GM19328 (cell line): ENCODE data around the gene APBB2.

Experiments used
- ATAC-seq: cut with Tn5 transposase; IDR thresholded peaks from one replicate; pipeline ENCODE4 v1.9.1; 2021; ENCODE audit warnings: mild to moderate bottlenecking, moderate library complexity; ENCODE audit not compliant: unreplicated experiment

APBB2 gene

DNA sequence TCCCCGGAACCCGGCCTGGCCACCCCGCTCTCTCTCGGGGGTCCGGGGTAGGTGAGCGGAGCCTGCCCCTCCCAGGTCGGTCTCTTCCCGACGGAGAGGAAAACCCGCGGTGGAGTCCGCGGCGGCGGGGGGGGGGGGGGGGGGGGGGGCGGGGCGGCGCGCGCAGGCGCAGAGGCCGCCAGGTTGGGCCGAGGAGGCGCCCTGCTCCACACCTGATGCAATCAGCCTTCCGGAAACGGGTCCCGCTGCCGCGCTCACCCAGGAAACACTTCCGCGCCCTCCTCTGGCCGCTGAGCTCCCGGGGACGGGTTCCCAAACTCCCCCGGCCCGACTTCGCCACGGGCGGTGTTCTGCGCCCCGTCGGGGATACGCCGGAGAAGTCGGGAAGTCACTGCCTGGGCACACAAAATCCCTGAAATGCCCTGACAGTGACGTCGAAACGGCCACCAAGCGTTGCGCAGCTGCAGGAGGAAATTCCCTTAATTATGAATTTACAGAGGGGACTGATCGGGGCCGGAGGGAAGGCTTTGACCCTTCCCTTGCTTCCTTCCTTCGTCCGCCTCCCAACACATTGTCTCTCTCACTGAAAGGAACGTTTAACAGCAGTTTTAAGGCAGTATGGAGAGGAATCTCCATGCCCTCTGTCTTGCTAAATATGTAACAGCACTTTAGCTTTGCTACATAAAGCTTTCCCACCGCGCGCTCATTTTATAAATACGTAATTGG is 2.1 kb upstream of the APBB2 start:
- ATAC-seq: peak; percentile 47

DNA sequence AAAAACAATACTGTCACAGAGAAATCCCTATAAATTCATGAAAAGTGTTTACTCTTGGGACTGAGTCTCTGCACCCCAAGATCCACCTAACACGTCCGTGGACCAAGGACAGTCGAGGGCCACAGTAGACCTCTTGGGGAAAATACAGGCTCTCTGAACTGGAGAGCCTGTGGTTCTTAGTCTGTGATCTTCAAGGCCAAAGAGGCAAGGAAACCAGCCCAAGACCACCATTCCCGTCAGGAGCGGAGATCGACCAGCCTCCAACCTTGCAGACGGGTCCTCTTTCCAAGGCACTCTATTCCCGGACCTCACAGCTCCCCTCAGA is 1.6 kb upstream of the APBB2 start:
- no peak for ATAC-seq

DNA sequence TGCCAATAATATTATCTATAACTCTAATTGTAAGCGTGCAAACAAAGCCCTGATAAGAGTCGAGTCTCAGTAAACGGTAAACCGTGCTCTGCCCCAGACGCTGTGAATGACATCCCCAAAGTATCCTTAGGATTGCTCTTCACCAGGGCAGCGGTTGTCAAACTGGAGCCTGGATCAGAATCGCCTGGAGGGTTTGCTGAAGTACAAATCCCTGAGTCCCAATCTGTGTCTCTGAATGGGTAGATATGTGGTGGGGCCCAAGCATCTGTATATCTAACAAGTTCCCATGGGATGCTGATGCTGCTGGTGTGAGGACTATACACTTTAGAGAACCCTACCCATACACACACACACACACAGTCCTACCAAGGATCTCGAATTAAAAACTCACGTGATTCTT is 813 bp upstream of the APBB2 start:
- no peak for ATAC-seq

DNA sequence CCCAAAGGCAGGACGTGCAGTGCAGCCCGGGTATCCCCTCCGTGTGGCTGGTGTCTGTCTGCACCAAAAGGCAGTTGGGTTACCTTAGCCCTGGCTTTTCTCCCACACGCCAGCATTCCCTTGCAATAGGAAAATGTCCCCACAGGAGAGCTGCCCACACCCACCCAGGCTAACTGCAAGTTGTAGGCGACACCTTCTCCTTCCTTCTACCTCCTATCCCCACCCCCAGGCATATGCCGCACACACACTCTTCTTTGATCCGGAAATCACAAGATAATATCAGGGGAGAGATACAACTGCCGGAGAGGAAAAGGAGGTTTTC is 444 bp upstream of the APBB2 start:
- no peak for ATAC-seq

DNA sequence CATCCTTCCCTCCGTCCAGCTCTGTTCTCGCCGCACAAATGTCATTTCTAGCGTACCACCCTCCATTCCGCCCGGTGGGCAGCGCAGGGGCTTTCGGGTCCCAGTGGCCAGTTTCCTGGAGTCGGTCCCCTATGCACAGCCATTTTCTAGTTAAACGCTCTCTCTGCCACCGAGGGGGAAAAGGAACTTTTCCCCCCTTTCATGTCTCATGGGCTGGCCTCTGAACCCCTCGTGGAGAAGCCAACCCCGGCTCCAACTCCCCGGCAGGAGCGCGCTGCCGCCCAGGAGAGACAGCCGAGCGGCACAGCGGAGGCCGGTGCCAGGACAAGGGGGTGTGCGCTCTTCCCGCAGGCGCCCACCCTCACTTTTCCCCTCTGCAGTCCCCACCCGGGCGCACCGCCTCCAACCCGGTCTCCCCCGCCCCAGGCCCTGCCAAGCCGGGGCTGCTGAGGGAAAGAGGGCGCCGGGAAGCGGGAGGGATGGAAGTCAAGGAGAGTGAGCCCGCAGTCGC is 662 bp downstream of the APBB2 start:
- no peak for ATAC-seq

DNA sequence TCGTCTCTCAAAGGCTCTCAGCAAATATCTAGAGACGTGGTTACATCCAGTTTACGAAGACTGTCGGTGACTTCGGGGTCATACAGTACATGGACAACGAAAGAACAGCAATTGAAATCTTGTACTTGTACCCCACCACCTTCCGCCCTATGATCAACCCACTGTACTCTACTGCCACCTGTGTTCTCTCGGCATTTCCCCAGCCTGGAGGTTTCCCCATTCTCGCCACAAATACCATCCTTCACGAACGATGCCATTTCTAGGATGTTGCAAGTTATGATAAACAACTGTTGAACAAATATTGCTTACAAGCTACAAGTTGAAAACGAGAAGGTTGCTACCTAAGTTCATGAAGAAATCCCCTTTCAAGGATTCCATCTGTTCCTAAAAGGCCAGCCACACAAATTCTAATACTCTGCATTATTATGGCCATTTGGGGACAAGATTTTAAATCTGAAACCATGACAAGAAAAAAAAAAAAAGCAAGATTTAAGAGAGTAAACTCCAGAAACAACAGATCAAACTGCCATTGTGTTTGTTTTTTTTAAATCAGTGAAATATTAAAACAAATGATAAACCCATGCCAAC is 1.6 kb downstream of the APBB2 start:
- no peak for ATAC-seq

DNA sequence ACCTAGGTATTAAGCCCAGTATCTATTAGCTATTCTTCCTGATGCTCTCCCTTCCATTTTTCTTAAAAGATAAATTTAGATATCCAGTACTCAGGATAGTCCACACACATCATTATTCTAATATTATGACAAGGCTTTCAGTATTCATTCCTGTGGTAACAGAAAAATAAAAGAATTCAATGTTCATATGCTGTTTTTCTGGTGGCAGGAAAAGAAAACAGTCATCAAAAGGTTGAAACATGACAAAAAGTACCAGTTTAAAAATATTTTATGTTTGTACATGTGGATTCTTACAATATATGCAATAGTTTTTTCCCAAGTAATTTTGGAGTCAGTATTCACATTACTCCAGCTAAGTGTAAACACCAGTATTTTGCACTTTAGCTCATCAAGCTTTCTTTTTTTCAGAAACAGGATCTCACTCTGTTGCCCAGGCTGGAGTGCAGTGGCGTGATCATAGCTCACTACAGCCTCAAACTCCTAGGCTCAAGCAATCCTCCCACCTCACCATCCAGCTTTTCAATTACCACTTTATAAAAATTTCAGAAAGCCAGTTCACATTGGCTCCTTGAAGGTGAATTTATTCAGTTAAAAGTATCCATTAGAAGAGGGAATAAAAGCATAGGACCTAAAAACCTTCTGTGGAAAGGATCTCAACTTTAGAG is 2.3 kb downstream of the APBB2 start:
- no peak for ATAC-seq

DNA sequence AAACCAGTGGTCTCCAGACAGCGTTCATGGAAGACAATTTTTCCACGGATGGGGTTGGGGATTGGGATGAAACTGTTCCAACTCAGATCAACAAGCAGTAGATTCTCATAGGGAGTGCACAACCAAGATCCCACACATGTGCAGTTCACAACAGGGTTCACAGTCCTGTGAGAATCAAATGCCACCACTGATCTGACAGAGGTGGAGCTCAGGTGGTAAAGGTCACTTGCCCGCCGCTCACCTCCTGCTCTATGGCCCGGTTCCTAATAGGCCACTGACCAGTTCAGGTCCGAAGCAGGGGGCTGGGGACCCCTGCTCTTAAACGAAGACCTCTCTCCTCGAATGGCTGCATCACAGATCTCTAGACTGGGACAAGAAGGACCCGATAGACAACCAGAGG is 4.4 kb downstream of the APBB2 start:
- ATAC-seq: no peak

DNA sequence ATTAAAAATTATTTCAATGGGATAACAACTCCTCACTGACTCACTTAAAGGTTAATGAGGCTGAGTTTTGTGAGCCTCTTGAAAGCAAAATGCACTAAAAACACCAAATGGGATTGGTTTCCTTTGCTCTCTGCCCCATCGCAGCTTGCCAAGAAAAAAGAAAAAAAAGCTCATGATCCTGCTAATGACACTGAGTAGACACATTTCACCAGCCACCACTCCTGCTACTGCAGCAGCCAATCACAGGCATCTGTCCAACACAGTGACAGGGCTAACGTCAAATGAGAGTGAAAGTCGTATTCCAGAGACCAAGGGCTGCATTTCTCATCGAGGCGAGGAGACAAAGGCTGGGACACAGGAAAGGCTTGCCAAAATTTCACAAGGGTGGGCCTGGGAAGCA is 5.2 kb downstream of the APBB2 start:
- ATAC-seq: no peak

DNA sequence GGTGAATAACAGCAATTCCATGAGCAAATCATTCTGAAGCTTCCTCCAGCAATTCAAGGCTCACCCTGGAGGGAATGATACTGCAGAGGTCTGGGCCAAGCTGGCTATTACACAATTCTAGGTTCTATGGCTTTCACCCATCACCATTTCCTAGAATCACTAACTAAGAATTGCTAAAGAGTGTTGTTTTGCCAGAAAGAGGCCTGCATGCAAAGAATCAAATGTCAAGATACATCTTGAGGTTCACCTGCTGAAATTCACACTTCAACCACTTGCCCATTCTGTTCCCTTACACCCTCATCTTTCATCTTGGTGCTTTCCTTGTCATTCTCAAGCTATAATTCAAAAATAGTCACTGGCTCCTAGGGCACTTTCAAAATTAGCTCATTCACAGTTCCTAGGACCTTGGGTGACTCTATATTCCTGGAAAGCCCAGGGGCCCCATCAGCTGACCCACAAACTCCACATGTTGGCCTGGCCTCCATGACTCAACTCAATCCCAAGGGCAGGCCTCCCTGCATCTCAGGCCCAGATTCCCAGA is 7.0 kb downstream of the APBB2 start:
- ATAC-seq: no peak

DNA sequence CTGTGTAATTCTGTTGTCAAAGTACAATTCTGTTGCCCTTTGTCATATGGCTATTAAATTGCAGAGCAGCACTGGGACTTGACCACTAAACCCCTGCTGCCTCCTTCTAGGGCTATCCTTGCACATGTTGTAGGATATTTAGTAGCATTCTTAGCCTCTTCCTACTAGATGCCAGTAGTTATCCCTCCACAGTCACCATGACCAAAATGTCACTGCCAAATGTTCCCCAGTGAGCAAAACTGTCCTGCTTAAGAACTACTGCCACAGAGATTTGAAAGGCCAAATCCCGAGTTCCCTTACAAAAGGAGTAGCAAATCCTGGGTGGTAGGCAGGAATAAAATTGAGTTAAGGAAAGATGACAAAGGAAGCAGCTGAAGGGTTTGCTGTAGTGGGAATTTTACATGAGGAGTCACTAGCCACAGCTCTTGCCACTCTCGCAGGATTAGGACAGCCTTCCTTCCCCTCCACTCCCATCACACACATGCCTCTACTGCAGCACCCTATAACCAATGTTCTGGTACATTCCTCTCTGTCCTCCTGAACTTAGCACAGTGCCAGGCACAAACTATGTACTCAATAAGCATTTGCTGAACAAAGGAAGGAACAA is 8.4 kb downstream of the APBB2 start:
- no peak for ATAC-seq

DNA sequence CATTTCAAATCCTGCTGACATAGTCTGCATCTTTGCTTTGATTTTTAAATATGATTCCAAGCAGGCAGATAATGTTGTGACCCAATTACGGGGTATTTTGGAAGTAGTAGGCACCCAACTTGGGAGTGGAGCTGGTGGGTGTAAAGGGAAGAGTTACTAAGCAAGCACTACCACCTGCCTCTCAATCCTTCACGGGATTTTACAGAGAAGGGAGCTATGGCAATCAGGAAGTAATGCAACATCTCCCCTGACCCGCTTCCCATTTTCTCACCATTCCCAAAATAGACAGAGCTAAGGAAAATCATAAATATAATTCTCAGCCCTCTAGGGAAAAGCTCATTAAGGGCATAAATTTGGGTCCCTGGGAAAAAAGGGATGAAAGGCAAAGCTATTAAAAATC is 9.2 kb downstream of the APBB2 start:
- ATAC-seq: no peak

DNA sequence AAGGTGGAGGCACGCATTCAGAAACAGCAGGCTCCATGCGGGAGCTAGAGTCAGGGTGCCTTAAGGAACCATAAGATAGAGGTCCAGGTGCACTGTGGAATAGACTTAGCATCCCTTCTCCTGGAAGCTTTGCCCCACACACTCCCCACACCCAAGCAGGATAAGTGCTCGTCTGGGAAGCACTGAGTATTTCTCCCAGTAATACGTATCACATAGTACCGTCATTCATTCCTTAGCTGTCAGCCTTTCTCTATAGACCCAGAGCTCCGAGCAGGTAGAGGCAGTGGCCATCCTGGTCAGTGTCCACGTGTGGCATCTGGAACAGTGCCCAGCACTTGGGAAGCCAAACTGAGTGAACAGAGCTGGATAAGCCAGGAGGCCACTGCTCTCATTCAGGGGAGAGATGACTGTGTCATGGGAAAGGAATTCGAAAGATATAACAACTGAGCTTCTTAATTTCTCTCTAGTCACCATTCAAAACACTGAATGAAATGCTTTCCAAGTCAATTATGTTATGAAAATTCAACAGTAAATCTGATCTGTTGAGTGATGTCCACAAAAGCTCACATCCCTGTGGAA is 9.9 kb downstream of the APBB2 start:
- ATAC-seq: no peak

DNA sequence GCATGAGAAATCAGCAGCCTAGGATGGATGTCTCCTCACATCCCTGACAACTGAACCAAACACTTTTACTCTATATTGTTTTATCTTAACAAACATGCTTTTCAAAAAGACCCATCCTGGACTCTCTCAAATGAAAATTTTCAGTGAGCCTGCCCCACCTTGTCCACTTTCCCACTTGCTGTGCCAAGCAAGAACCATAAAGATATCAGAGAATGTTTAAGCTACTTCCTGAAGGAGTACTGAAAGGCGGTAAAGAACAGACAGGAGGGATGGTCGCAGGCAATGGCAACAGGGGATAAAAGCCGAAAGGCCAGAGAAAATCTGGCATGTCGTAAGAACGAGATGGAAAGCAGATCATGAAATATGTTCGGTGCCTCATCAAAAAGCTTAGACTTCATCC is 10.5 kb downstream of the APBB2 start:
- ATAC-seq: no peak

DNA sequence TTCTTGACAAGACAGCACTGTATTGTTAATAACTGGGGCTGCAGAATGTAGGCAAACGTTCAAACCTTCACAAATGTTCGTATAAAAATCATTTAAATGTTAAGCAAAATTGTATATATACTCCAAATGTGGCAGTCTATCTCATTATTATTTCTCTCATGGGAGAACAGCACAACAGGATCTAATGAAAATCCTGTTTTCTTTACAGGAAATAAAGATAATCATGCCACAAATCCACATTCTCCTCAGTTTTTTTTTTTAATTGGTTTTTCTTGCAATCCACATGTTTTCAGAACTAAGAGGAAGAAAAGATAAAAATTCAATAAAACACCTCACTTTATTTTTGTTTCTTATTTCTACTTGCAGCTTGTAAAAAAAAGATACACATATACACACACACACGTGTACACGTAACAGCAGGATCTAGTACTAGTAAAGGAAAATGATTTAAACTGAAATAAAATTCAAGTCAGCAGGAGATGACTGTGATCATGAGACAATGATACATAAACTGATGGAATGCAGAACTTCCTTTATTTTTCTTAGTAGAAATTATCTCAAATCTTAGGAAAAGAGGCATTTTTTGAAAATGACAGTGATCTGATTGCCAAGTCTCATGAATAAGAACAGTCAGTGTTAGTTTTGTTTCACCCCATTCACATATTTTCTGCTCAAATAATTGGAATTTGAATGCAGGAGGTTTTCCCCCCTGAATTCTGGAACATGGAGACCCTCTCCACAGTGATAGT is 11.3 kb downstream of the APBB2 start:
- ATAC-seq: no peak

DNA sequence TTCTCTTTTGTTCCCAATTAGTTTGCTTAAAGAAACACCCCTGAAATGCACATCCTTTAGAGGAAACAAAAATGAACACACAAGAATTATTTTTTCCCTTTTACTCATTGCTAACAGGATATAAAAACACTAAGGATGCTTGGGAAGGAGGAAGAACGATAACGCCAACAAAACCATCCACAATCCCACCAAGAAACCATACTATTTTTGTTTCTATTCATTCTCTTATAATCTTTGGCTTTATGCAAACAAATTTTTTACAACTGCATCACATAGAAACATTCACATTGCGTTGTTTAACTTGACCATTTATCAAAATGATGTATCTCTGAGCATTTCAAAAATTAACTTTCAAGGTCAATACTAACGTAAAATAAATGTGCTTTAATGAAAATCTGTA is 12.0 kb downstream of the APBB2 start:
- no peak for ATAC-seq

DNA sequence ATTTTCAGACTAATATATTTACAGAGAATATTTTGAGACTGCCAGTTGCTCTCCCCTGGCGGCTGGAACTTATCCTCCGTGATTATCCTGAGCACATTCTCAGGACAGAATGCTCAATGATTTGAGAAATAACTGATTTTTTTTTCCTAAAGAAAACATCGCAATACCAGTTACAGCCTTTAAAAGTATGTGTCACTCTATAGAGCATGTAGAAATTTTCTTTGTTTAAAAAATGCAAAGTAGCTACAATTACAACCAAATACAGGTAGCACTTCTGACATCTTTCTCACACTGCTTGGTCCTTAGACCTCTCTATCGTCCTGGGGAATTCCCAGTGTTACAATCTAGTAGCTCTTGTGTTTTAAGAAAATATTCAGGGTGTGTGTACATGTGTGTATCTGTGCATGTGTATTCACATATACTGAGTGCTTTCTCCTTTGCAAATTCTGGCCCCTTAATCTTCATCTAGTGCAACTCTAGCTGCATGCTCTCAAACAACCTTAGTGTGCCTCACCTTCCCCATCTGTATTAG is 13.8 kb downstream of the APBB2 start:
- ATAC-seq: no peak

DNA sequence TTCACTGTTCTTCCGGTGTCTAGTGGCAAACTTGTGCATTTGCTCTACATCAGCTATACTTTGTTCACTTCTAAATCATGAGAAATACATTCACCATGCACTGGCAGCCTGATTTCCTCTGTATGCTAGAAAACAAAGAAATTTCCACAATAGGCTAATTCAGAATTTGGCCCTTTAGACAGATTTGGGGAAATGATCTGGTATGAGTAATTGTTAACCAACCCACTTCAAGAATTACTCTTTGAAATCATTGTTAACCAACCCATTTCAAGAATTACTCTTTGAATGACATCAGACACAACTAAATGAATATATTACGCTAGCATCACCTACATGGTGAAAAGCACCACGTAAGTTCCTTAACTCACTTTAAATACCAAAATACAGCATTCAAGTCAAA is 14.6 kb downstream of the APBB2 start:
- no peak for ATAC-seq

DNA sequence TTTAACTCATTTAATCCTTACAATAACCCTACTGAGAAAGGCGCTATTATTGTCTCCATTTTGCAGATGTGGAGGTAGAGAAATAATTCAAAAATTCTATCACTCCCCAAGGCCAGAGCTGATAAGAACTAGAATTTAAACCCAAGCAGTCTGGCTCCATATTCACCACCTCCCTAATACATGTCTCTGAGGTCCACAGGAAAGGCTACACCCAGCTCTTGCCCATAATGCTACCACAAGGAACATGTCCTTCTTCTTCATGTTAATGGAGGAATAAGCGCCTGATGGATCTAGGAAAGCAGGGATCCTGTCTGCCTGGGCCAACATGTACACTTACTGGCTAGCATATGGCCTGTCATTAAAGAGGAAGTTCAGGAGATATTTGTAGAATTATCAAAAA is 16.3 kb downstream of the APBB2 start:
- ATAC-seq: no peak

DNA sequence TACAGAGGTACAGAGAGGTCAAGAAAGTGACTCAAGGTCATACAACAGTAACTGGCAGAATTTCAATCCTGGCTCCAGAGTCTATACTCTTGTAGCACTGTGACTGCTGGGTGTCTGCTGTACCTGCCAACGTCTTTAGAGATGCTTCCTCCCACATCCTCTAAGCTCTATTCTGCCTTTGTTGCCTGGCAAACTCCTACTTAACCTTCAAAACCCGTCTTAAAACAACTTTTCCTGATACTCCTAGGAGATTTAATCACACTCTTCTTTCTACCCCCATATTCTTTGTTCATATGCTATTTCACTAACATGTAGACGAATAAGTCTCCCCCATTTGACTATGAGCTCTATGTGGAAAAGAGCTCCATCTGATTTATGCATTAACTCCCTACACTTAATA is 16.8 kb downstream of the APBB2 start:
- no peak for ATAC-seq
